ENCODE measurements around the gene SPC24. TPM values are rescaled to one million over a fixed set of nuclear protein-coding genes. Genes with fewer than 3 reads are reported as not detected.
"Not testable (repeated sequence)": the region's sequence is repeated elsewhere in the genome, so short reads cannot be mapped to it uniquely, and the experiment has no call there.

The SPC24 gene
- total RNA-seq, 1 experiment from 2014 or later: 16.4 TPM

DNA sequence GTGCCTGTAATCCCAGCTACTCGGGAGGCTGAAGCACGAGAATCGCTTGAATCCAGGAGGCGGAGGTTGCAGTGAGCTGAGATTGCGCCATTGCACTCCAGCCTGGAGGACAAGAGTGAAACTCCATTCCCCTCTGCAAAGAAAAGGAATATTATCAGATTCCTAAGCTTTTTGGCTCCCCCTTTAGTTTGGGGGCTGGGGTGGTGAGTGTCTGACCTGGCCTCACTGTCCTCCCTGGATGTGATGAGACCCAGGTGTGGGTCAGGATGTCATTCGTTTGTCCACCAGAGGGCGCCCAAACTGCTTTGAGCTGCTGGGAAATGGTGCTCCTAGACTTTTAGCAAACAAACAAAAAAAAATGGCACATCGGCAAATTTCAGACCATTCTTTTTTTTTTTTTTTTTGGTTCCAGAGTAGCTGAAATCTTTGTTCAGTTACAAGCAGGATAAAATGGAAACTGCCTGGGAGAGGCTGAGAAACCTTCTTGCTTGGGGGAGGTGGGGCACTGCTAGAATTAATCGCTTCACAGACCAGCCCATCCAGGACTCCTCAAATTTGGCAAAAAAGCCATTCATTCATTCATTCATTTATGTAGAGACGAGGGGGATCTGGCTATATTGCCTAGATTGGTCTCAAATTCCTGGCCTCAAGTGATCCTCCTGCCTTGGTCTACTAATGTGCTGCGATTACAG, 29.4 kb downstream of the SPC24 start:
- H3K4me1 Mint-ChIP-seq (ENCODE audit: insufficient read depth, unreplicated experiment): no peaks in the 10 kb centered on the region
- peak; percentile 71 for TF ChIP-seq CTCF (IDR thresholded peaks at IDR 0.05; ENCODE audit: unreplicated experiment)
- intact Hi-C loops (cut with micrococcal nuclease): loop anchor here (1.0 kb wide), 1 partner anchor 37 kb away; the partner anchor contains the start of gene LDLR
- no TSS peak for BruUV-seq (replicated peaks)
- H3K36me3 Mint-ChIP-seq (ENCODE audit: insufficient read depth, unreplicated experiment): peaks cover 100% of the 10 kb centered on the region
- H3K4me3 Mint-ChIP-seq (ENCODE audit: unreplicated experiment): no peak overlapping the region
- no peak overlapping the region for H3K27ac Mint-ChIP-seq (ENCODE audit: low read depth, unreplicated experiment)
- no peaks in the 10 kb centered on the region for H3K9me3 Mint-ChIP-seq (ENCODE audit: unreplicated experiment)
- ChIA-PET CTCF (interaction anchor here (0.6 to 6.1 kb wide), 38 partner anchors 9 to 574 kb away, joined by 3 to 63 read pairs (median 4); no protein-coding TSS in a partner anchor), POLR2A (interaction anchor here (0.6 to 2.6 kb wide), 11 partner anchors 11 to 836 kb away, joined by 3 to 10 read pairs (median 4); partner anchors contain the start of gene LDLR)
- H3K27me3 Mint-ChIP-seq (ENCODE audit: insufficient read depth, unreplicated experiment): no peaks in the 10 kb centered on the region
- DNase-seq (ENCODE audit: unreplicated experiment): peak; percentile 88

GRCh38 chr19:11124157-11124556, 31.4 kb downstream of the SPC24 start:
- H3K27ac Mint-ChIP-seq (ENCODE audit: low read depth, unreplicated experiment); H3K4me3 Mint-ChIP-seq (ENCODE audit: unreplicated experiment); DNase-seq (ENCODE audit: unreplicated experiment); H3K27me3 Mint-ChIP-seq (ENCODE audit: insufficient read depth, unreplicated experiment); H3K4me1 Mint-ChIP-seq (ENCODE audit: insufficient read depth, unreplicated experiment); intact Hi-C loops (cut with micrococcal nuclease); BruUV-seq (replicated peaks); POLR2A ChIA-PET; H3K9me3 Mint-ChIP-seq (ENCODE audit: unreplicated experiment): not testable (repeated sequence)
- peaks cover 100% of the 10 kb centered on the region for H3K36me3 Mint-ChIP-seq (ENCODE audit: insufficient read depth, unreplicated experiment)
- CTCF ChIA-PET: interaction anchor here (0.7 to 3.3 kb wide), 3 partner anchors 14 to 80 kb away, joined by 3 to 22 read pairs (median 12); no protein-coding TSS in a partner anchor

GRCh38 chr19:11123114-11123513, 32.5 kb downstream of the SPC24 start:
- TF ChIP-seq CTCF (IDR thresholded peaks at IDR 0.05; ENCODE audit: unreplicated experiment): no peak
- no TSS peak for BruUV-seq (replicated peaks)
- no peaks in the 10 kb centered on the region for H3K27me3 Mint-ChIP-seq (ENCODE audit: insufficient read depth, unreplicated experiment)
- CTCF ChIA-PET: interaction anchor here (0.6 to 0.7 kb wide), 3 partner anchors 176 to 1268 kb away, joined by 4 to 5 read pairs (median 4); no protein-coding TSS in a partner anchor
- H3K4me3 Mint-ChIP-seq (ENCODE audit: unreplicated experiment): no peak overlapping the region
- no peaks in the 10 kb centered on the region for H3K9me3 Mint-ChIP-seq (ENCODE audit: unreplicated experiment)
- H3K36me3 Mint-ChIP-seq (ENCODE audit: insufficient read depth, unreplicated experiment): peaks cover 100% of the 10 kb centered on the region
- H3K27ac Mint-ChIP-seq (ENCODE audit: low read depth, unreplicated experiment): no peak overlapping the region
- intact Hi-C loops (cut with micrococcal nuclease): no loop called here
- DNase-seq (ENCODE audit: unreplicated experiment): no peak
- H3K4me1 Mint-ChIP-seq (ENCODE audit: insufficient read depth, unreplicated experiment): no peaks in the 10 kb centered on the region
- POLR2A ChIA-PET: interaction anchor here (0.6 kb wide), 1 partner anchor 164 kb away, joined by 3 read pairs; no protein-coding TSS in a partner anchor

DNA sequence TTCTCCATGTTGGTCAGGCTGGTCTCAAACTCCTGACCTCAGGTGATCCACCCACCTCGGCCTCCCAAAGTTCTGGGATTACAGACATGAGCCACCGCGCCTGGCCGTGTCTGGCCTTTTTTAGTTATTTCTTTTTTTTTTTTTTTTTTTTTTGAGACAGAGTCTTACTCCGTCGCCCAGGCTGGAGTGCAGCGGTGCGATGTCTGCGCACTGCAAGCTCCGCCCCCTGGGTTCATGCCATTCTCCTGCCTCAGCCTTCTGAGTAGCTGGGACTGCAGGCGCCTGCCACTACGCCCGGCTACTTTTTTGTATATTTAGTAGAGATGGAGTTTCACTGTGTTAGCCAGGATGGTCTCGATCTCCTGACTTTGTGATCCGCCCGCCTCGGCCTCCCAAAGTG, 33.6 kb downstream of the SPC24 start:
- H3K4me1 Mint-ChIP-seq (ENCODE audit: insufficient read depth, unreplicated experiment); DNase-seq (ENCODE audit: unreplicated experiment); intact Hi-C loops (cut with micrococcal nuclease); H3K27ac Mint-ChIP-seq (ENCODE audit: low read depth, unreplicated experiment); POLR2A ChIA-PET; H3K9me3 Mint-ChIP-seq (ENCODE audit: unreplicated experiment); H3K4me3 Mint-ChIP-seq (ENCODE audit: unreplicated experiment); H3K27me3 Mint-ChIP-seq (ENCODE audit: insufficient read depth, unreplicated experiment); BruUV-seq (replicated peaks): not testable (repeated sequence)
- CTCF ChIA-PET: interaction anchor here (0.6 to 0.7 kb wide), 2 partner anchors 278 to 578 kb away, joined by 3 read pairs; no protein-coding TSS in a partner anchor
- H3K36me3 Mint-ChIP-seq (ENCODE audit: insufficient read depth, unreplicated experiment): peaks cover 100% of the 10 kb centered on the region

DNA sequence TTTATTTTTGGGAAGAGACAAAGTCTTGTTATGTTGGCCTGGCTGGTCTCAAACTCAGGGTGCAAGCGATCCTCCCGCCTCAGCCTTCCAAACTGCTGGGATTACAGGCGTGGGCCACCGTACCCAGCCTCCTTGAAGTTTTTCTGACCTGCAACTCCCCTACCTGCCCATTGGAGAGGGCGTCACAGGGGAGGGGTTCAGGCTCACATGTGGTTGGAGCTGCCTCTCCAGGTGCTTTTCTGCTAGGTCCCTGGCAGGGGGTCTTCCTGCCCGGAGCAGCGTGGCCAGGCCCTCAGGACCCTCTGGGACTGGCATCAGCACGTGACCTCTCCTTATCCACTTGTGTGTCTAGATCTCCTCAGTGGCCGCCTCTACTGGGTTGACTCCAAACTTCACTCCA, 39.1 kb downstream of the SPC24 start:
- ChIA-PET POLR2A (no interaction called here), CTCF (interaction anchor here (0.6 to 1.3 kb wide), 2 partner anchors 10 to 52 kb away, joined by 3 to 7 read pairs; no protein-coding TSS in a partner anchor)
- no TSS peak for BruUV-seq (replicated peaks)
- peaks cover 100% of the 10 kb centered on the region for H3K36me3 Mint-ChIP-seq (ENCODE audit: insufficient read depth, unreplicated experiment)
- DNase-seq (ENCODE audit: unreplicated experiment): no peak
- TF ChIP-seq CTCF (IDR thresholded peaks at IDR 0.05; ENCODE audit: unreplicated experiment): no peak
- H3K9me3 Mint-ChIP-seq (ENCODE audit: unreplicated experiment): no peaks in the 10 kb centered on the region
- no peaks in the 10 kb centered on the region for H3K27me3 Mint-ChIP-seq (ENCODE audit: insufficient read depth, unreplicated experiment)
- H3K4me1 Mint-ChIP-seq (ENCODE audit: insufficient read depth, unreplicated experiment): no peaks in the 10 kb centered on the region
- no peak overlapping the region for H3K27ac Mint-ChIP-seq (ENCODE audit: low read depth, unreplicated experiment)
- no peak overlapping the region for H3K4me3 Mint-ChIP-seq (ENCODE audit: unreplicated experiment)
- intact Hi-C loops (cut with micrococcal nuclease): no loop called here

Data from MCF 10A (cell line).